ENCODE data around the gene VSIG10L2. TPM values are rescaled to one million over a fixed set of nuclear protein-coding genes. Genes with fewer than 3 reads are reported as not detected.
A peak's percentile ranks its signal among the peaks of the same experiment; 100 is the strongest.

Gene VSIG10L2
- total RNA-seq, 4 donors from 2014 or later = not detected

DNA sequence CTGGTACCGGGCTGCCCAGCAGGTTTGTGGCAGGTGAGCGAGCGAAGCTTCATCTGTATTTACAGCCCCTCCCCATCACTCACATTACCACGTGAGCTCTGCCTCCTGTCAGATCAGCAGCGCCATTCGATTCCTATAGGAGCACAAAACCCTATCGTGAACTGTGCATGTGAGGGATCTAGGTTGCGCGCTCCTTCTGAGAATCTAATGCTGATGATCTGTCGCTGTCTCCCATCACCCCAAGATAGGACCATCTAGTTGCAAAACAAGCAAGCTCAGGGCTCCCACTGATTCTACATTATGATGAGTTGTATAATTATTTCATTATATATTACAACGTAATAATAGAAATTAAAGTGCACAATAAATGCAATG is 15.8 kb upstream of the VSIG10L2 start:
- H3K4me3 ChIP-seq (replicated peaks in 1 of 3) = no peak overlapping the region
- no peaks in the 10 kb centered on the region for H3K9me3 ChIP-seq
- WGBS, 2 donors = 95% methylated on average over 11 of the region's 11 CpGs
- intact Hi-C loops (cut with DNase I) = no loop called here
- no peak for TF ChIP-seq POLR2A (IDR thresholded peaks at IDR 0.05)
- TF ChIP-seq, protein P1, sequence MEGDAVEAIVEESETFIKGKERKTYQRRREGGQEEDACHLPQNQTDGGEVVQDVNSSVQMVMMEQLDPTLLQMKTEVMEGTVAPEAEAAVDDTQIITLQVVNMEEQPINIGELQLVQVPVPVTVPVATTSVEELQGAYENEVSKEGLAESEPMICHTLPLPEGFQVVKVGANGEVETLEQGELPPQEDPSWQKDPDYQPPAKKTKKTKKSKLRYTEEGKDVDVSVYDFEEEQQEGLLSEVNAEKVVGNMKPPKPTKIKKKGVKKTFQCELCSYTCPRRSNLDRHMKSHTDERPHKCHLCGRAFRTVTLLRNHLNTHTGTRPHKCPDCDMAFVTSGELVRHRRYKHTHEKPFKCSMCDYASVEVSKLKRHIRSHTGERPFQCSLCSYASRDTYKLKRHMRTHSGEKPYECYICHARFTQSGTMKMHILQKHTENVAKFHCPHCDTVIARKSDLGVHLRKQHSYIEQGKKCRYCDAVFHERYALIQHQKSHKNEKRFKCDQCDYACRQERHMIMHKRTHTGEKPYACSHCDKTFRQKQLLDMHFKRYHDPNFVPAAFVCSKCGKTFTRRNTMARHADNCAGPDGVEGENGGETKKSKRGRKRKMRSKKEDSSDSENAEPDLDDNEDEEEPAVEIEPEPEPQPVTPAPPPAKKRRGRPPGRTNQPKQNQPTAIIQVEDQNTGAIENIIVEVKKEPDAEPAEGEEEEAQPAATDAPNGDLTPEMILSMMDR (IDR thresholded peaks at IDR 0.05) = no peak
- peaks cover 0 to 8% of the 10 kb centered on the region in 2 donors for H3K4me1 ChIP-seq
- no peak for DNase-seq
- H3K27me3 ChIP-seq = no peaks in the 10 kb centered on the region
- no peaks in the 10 kb centered on the region for H3K36me3 ChIP-seq
- no peak overlapping the region for H3K27ac ChIP-seq

DNA sequence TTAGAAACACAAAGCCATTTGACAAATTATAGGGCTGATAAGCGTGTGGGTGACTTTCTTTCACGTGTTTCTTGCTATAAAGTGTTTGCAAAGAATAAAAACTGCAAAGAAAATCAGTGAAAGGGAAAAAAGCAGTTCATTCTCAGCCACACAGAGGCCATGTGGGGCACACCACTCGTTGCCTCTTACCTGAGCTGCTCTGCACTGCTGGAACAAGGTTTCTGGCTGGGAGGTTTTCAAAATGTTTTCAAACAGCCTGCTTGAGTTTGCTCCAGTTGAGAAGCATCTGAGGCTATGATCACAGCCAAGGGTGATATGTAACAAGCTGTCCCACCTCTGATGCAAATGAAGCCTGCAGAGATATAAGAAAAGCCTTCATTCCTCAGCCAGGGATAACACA is 14.7 kb upstream of the VSIG10L2 start:
- H3K27me3 ChIP-seq = no peaks in the 10 kb centered on the region
- intact Hi-C loops (cut with DNase I) = no loop called here
- TF ChIP-seq POLR2A (IDR thresholded peaks at IDR 0.05) = no peak
- TF ChIP-seq, protein P1 (IDR thresholded peaks at IDR 0.05) = no peak
- peak; percentile 70 to 71 for DNase-seq
- no peaks in the 10 kb centered on the region for H3K36me3 ChIP-seq
- no peaks in the 10 kb centered on the region for H3K9me3 ChIP-seq
- 33 to 38% methylated on average over 3 of the region's 3 CpGs for WGBS, 2 donors
- peaks cover 0 to 8% of the 10 kb centered on the region in 2 donors for H3K4me1 ChIP-seq
- H3K27ac ChIP-seq = peak overlapping the region in 1 of 3 donors; percentile 59
- no peak overlapping the region for H3K4me3 ChIP-seq (replicated peaks in 1 of 3)

DNA sequence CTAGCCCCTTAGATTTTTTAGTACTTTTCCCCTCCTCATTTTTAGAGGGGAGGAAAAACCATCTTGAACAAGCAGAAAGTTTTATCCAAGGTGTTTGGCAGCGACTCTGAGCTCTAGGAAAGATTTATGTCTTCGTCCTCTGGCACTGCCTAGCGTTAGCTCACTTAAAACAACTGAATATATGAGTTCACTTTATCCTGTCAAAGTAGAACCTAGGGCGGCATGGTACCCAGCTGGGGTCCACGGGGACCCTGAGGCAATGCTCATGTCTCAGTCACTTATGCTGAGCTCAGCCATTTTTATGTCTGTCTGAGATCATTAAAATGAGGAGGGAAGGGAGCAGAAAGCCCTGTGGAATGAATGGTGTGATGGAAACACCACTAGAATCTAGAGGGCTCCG is 14.2 kb upstream of the VSIG10L2 start:
- intact Hi-C loops (cut with DNase I) = no loop called here
- 74 to 76% methylated on average over 6 of the region's 6 CpGs for WGBS, 2 donors
- peak overlapping the region in 1 of 3 donors; percentile 3 for H3K27ac ChIP-seq

DNA sequence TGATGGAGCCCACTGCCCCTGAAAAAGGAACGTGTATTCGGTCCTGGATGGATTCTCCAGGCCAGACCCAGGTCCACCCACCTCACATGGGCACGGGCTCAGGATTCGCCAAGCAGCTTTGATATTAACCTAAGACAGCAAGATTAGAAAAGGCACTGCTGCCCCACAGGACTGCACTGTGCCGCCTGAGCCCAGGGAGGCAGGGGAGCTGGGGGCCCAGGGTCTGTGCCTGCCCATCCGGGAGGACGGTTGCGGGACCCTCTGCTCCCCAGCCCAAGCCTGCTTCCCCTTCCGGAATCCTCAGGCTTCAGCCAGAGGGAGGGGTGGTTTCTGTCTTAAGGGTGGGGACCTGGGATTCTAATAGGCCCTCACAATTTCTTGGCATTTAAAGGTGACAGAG is 13.5 kb upstream of the VSIG10L2 start:
- Histone ChIP-seq H3K36me3 (no peaks in the 10 kb centered on the region), H3K9me3 (no peaks in the 10 kb centered on the region), H3K4me3 (replicated peaks in 1 of 3) (no peak overlapping the region), H3K4me1 (peaks cover 0 to 8% of the 10 kb centered on the region in 2 donors), H3K27me3 (no peaks in the 10 kb centered on the region), H3K27ac (no peak overlapping the region)
- WGBS, 2 donors = 90 to 95% methylated on average over 9 of the region's 9 CpGs
- TF ChIP-seq, protein P1 (IDR thresholded peaks at IDR 0.05) = no peak
- no peak for TF ChIP-seq POLR2A (IDR thresholded peaks at IDR 0.05)
- DNase-seq = no peak
- intact Hi-C loops (cut with DNase I) = no loop called here

More for the DNA sequence above, 14.2 kb upstream of the VSIG10L2 start:
- no peak for DNase-seq
- Histone ChIP-seq H3K9me3 (no peaks in the 10 kb centered on the region), H3K36me3 (no peaks in the 10 kb centered on the region), H3K4me1 (peaks cover 0 to 8% of the 10 kb centered on the region in 2 donors), H3K4me3 (replicated peaks in 1 of 3) (no peak overlapping the region), H3K27me3 (no peaks in the 10 kb centered on the region)
- TF ChIP-seq, protein P1 (IDR thresholded peaks at IDR 0.05) = no peak
- no peak for TF ChIP-seq POLR2A (IDR thresholded peaks at IDR 0.05)

DNA sequence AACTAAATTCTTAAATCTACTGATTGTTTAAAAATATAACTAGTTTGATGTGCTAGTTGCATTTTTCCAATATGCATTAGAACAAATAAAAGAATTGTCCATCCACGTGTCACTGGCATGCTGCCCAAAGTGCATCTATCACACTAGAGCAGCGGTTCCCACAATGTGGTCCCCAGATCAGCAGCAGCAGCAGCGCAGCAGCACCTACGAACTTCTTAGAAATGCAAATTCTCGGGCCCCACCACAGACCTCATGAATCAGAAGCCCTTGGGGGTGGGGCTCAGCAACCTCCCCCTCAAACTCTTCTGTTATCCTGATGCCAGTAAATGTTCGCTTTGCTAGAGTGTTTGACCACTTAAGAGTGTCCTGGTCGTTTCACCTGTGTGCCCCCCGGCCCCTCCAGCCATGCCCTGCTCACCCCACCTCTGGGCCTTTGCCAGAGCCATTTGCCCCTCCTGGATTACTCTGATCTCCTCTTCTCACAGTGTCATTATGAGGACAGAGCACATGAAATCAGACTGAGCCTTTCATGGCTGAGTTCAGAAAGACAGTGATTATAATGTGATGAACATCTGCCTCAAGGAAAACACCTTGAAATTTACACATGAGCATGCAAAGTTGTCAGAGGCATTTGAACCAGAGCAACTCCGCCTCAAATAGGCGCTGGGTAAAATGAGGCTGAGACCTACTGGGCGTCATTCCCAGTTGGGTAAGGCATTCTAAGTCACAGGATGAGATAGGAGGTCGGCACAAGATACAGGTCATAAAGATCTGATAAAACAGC is 12.6 kb upstream of the VSIG10L2 start:
- Histone ChIP-seq H3K36me3 (no peaks in the 10 kb centered on the region), H3K27me3 (no peaks in the 10 kb centered on the region), H3K9me3 (no peaks in the 10 kb centered on the region), H3K27ac (no peak overlapping the region), H3K4me1 (peaks cover 0 to 12% of the 10 kb centered on the region in 2 donors), H3K4me3 (replicated peaks in 1 of 3) (no peak overlapping the region)
- WGBS, 2 donors = 78 to 81% methylated on average over 12 of the region's 12 CpGs
- TF ChIP-seq, protein P1 (IDR thresholded peaks at IDR 0.05) = no peak
- no peak for TF ChIP-seq POLR2A (IDR thresholded peaks at IDR 0.05)
- DNase-seq = no peak
- intact Hi-C loops (cut with DNase I) = no loop called here
